ENCODE measurements around the gene APLP1.
"Not testable (repeated sequence)": the region's sequence is repeated elsewhere in the genome, so short reads cannot be mapped to it uniquely, and the experiment has no call there.

APLP1 gene

DNA sequence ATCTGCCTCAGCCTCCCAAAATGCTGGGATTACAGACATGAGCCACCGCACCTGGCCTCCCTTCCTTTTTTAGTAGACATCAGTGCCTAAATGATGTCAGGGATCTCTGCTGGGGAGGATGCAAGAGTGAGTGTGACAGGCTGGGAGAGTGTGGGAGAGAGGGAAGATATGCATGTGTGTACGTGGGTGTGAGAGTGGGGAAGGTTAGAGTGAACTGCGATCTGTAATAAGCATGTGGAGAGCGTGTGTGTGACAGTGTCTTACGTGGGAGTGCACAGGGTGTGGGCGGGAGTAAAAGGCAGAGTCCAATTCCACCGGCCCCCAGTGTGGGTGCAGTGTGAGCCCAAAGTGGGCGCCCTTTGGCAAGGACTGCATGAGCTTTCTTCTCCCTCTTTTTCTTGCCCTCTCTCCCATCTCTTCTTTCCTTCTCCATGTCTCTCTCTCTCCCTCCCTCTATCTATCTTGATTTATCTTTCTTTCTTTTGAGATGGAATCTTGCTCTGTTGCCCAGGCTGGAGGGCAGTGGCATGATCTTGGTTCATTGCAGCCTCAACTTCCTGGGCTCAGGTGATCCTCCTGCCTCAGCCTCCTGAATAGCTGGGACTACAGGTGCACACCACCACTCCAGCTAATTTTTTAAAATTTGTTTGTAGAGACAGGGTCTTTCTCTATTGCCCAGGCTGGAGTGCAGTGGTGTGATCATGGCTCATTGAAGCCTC lies 15.2 kb upstream of the APLP1 start:
- no peak for DNase-seq

DNA sequence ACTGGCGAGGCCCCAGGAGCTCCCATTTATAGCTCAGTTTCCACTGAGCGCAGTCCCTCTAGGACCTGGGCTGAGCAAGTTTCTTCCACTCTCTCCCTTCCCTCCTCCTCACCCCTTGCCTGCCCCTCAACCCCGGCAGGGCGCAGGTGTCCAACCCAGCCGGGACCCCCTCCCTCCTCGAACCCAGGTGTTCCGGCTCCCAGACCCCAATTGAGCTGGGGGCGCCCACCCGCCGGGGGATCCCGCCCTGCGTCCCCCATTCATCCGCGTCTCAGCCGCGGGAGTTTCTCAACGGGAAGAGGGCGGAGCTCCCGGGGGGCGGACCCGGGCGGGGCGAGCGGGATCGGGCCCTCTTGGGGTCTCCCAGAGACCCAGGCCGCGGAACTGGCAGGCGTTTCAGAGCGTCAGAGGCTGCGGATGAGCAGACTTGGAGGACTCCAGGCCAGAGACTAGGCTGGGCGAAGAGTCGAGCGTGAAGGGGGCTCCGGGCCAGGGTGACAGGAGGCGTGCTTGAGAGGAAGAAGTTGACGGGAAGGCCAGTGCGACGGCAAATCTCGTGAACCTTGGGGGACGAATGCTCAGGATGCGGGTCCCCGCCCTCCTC lies 11.7 kb upstream of the APLP1 start, which contains the start of gene KIRREL2:
Gene KIRREL2 (plus strand): TSS at position 366 of the 604 bp plus-strand sequence. CDS start 209 bp downstream, at position 575.
- DNase-seq = no peak

DNA sequence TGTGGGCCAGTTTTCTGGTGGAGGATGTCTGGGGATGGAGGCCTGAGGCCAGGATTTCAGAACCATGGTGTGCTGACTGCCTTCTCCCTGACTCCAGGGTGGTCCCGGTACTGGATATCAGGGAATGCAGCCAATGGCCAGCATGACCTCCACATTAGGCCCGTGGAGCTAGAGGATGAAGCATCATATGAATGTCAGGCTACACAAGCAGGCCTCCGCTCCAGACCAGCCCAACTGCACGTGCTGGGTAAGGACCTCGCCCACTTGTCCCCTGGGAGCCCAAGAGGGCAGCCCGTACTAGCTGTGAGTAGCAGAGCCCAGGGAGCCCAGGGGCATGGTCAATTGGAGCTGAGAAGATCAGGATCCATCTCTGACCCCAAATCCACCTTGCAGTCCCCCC lies 10.1 kb upstream of the APLP1 start:
- no peak for DNase-seq

DNA sequence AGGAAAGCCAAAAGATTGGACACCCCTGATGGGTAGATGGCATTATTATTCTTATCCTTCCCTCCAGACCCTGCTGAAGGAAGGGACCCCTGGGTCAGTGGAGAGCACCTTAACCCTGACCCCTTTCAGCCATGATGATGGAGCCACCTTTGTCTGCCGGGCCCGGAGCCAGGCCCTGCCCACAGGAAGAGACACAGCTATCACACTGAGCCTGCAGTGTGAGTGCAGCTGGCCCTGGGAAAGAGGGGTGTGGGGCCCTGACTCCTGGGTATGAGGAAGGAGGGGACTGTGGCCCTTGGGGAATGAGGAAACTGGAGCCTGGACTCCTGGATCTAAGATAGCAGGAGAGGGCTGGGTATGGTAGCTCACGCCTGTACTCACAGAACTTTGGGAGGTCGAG lies 9.0 kb upstream of the APLP1 start:
- no peak for DNase-seq

DNA sequence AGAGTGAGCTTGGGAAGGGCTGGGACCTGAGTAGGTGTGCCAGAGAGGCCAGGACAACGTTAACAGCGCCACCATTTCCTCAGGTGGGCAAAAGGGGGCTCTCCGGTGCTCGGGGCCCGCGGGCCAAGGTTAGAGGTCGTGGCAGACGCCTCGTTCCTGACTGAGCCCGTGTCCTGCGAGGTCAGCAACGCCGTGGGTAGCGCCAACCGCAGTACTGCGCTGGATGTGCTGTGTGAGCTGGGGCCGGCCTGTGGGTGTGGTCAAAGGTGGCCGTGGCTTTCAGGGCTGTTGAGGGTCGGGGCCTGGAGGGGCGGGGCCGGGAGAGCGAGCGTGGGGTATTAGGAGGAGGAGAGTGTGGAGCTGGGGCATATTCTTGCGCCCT lies 7.9 kb upstream of the APLP1 start:
- DNase-seq = no peak

DNA sequence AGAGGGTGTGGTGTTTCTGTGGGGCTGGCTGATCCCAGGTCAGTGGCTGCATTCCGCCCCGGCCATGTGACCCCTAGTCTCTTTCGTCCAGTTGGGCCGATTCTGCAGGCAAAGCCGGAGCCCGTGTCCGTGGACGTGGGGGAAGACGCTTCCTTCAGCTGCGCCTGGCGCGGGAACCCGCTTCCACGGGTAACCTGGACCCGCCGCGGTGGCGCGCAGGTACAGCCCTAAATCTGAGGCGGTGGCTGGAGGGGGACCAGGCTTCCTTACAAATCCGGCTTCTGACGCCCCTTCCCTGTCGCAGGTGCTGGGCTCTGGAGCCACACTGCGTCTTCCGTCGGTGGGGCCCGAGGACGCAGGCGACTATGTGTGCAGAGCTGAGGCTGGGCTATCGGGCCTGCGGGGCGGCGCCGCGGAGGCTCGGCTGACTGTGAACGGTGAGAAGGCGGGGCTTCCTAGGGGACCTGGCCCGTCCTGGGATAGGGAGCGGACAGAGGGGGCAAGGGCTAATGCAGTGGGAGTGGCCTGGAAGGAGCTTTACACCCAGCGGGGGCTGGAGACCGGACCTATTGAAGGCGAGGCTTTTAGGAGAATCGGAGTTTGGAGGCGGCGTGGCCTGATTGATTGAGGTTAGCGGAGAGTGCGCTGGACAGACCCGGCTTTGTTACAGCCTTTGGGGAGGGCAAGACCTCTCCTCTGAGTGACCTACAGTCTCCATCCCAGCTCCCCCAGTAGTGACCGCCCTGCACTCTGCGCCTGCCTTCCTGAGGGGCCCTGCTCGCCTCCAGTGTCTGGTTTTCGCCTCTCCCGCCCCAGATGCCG lies 7.3 kb upstream of the APLP1 start:
- DNase-seq = no peak

DNA sequence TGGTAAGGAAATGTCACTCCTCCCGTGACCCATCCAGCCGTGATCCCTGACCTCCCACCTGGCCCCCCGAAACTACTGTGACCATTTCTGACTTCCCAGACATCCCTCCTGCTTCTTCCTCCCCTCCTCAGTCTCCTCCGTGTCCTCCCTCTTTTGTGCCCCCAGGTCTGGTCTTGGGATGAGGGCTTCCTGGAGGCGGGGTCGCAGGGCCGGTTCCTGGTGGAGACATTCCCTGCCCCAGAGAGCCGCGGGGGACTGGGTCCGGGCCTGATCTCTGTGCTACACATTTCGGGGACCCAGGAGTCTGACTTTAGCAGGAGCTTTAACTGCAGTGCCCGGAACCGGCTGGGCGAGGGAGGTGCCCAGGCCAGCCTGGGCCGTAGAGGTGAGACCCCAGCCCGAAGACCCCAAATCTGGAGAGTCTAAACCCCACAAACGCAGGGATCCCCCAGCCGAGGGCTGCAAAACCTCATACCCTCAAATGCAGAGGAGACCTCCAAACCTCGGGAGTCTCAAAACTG lies 6.7 kb upstream of the APLP1 start:
- DNase-seq = no peak

DNA sequence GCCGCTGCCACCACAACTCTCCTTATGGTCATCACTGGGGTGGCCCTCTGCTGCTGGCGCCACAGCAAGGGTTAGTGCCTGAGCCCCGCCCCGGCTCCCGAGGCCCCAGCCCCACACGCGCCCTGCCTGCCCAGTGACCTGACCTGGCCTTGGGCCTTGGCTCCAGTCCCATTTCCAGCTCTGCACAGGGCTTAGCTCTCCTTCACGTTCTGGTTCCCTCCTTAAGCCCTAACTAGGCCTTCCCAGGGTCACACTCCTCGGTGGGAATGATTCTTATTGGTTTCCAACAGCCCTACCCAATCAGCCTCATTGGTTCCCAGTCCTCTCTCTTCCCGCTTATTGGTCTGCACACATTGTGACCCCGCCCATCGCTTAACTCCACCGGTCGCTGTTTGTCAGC lies 5.8 kb upstream of the APLP1 start:
- no peak for DNase-seq

DNA sequence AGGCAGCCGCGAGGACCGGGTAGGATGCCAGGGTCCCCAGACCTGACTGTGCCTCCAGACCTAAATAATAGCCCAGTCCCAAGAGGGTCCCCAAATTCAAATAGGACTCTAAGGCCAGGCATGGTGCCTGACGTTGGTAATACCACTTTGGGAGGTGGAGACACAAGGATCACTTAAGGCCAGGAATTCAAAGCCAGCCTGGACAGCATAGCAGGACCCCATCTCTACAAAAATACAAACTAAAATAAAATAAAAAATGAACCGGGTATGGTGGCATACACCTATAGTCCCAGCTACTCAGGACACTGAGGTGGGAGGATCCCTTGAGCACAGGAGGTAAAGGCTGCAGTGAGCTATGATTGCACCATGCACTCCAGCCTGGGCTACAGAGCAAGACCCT lies 5.4 kb upstream of the APLP1 start:
- DNase-seq = no peak

DNA sequence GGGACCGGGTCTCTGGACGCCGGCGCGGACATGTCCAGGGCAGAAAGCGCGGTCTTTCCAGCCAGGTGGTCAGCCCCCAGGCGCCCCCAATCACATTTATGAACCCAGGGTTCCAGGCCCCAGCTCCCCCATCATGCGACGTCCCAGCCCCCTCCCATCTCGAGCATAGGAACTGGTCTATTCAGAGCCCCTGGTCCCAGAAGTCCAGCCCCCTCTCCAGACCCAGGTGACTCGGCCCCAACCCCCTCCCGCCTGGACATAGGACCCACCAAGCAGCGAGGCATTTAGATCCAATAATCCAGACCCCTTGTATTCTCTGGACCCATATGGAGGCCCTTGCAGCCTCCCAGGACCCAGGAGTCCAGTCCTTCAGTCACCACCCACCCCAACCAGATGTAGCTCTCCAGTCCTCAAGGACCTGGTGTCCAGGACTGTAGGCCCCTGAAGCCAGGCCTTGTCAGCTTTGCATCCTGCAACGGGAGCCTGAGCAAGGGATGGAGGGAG lies 501 bp downstream of the APLP1 start:
- DNase-seq = no peak

DNA sequence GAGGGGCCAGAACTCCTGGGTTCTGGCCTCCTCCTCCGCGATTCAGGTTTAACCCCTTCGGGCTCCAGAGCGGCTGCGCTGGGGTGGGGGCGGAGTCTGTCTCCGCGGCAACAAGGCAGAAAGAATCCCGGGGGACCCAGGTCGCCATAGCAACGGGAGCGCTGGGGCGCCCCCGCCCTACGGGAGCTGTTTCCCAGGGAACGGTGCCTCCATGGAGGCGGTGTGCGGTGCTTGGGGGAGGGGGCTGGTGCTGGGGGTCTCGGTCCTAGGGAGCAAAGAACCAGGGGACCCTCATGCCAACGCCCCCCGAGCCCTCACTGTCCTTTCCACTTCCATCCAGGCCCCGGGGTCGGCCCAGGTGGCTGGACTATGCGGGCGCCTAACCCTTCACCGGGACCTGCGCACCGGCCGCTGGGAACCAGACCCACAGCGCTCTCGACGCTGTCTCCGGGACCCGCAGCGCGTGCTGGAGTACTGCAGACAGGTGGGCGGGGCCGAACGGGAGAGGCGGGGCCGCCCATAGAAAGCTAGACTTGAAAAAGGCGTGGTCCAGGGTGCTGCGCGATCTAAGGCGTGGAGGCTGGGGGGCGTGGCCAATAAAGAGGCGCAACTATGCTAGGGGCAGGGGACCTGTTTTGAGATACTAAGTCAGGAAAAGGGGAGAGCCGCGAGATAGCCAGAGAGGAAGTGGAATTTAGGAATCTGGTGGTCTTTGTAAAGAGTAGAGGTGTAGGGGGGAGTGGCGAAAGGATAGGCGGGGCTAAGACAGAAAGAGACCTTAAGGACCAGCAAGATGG lies 1.2 kb downstream of the APLP1 start:
- DNase-seq = peak; percentile 60

DNA sequence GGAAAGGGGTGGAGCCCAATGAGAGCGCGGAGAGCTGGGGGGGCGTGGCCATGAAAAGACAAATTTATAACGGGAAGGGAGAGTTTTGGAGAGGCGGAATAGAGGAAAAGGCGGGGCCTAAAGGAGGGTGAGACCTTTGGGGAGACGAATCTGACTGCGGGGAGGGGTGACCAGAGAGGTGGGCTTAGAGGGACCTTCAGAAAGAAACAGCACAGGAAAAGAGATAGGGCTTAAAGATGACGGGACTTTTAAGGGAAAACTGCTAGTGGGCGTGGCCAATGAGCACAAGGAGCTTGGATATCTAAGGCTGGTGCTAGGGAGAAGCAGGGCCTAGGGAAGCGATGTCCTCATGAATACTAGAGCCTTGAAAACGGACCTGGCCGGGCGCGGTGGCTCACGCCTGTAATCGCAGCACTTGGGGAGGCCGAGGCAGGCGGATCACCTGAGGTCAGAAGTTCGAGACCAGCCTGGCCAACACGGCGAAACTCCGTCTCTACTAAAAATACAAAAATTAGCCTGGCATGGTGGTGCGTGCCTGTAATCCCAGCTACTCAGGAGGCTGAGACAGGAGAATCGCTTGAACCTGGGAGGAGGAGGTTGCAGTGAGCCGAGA lies 1.9 kb downstream of the APLP1 start:
- DNase-seq = not testable (repeated sequence)

DNA sequence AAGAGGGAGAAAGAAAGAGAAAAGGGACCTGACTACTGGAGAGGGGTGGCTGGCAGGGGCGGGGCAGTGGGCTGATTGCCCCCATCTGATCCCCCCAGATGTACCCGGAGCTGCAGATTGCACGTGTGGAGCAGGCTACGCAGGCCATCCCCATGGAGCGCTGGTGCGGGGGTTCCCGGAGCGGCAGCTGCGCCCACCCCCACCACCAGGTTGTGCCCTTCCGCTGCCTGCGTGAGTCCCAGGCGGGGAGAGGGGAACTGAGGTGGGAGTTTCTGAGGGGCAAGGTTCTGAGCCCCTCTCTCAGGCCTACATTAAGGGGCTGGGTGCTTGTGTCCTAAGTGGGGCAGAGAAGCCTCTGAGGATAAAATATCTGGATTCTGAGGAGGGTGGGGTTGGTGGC lies 2.4 kb downstream of the APLP1 start:
- no peak for DNase-seq

DNA sequence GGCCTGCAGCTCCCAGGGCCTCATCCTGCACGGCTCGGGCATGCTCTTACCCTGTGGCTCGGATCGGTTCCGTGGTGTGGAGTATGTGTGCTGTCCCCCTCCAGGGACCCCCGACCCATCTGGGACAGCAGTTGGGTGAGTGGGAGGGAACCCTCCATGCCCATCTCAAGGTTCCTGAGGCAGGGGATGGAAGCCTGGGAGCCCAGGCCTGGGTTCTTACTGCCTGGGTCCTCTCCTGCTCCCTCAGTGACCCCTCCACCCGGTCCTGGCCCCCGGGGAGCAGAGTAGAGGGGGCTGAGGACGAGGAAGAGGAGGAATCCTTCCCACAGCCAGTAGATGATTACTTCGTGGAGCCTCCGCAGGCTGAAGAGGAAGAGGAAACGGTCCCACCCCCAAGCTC lies 3.2 kb downstream of the APLP1 start:
- no peak for DNase-seq

DNA sequence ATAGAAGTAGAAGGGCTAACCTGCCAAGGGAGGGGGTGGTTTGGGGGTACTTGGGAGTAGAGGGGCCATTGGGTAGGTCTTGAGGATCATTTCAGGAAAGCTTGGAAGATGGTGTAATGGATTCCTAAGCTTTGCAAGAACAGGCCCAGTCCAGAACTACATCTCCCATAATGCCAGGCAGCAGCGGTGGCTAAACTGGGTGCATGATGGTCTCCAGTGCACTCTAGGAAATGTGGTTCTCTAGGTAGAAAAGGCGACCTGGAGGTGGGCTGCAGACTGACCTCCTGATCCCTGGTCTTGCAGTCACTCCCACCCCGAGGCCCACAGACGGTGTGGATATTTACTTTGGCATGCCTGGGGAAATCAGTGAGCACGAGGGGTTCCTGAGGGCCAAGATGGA lies 3.8 kb downstream of the APLP1 start:
- DNase-seq = no peak

DNA sequence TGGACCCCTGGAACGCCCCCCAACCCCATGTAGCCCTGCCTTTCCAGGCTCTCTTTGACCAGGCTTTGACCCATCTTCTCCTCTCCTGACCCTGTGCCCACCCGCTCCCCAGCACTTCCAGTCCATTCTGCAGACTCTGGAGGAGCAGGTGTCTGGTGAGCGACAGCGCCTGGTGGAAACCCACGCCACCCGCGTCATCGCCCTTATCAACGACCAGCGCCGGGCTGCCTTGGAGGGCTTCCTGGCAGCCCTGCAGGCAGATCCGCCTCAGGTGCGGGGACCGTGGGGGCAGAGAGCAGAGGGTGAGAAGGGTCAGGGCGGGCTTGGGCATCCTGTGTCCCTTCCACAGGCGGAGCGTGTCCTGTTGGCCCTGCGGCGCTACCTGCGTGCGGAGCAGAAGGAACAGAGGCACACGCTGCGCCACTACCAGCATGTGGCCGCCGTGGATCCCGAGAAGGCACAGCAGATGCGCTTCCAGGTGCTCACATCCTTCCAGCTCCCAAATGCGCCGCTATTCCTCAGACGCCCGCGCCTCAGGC lies 6.1 kb downstream of the APLP1 start:
- DNase-seq = no peak

DNA sequence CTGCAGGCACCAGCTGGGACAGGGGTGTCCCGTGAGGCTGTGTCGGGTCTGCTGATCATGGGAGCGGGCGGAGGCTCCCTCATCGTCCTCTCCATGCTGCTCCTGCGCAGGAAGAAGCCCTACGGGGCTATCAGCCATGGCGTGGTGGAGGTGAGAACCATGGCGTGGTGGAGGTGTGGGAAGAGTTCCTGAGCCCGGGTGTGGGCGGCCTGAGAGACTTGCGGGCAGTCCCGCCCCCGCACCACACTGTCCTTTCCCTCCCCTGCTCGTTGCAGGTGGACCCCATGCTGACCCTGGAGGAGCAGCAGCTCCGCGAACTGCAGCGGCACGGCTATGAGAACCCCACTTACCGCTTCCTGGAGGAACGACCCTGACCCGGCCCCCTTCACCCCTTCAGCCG lies 10.7 kb downstream of the APLP1 start:
- no peak for DNase-seq

DNA sequence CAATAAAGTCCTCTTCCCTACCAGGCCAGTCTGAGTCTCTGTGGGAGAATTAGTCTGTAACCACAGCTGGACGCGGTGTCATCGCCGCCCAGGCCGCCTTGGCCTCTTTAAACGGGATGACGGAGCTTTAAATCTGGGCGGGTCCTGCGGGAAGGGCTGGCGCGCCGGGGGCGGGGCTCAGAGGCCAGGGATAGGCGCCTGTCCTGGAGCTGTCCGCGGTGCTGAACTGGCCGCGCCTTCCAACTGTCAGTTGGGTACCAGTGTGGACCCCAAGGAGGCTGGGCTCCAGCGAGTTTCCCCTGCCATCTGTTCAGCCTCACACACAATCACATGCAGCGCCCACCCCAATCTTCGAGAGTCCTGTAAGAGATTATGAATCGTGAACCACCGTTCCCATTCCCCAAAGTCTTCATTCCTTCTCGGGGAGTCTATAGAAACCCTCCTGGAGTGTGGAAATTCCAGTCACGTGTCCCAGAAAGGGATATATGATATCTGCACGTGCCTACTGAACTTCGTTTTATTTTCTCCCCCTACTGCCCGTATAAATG lies 11.5 kb downstream of the APLP1 start:
- peak; percentile 87 for DNase-seq

DNA sequence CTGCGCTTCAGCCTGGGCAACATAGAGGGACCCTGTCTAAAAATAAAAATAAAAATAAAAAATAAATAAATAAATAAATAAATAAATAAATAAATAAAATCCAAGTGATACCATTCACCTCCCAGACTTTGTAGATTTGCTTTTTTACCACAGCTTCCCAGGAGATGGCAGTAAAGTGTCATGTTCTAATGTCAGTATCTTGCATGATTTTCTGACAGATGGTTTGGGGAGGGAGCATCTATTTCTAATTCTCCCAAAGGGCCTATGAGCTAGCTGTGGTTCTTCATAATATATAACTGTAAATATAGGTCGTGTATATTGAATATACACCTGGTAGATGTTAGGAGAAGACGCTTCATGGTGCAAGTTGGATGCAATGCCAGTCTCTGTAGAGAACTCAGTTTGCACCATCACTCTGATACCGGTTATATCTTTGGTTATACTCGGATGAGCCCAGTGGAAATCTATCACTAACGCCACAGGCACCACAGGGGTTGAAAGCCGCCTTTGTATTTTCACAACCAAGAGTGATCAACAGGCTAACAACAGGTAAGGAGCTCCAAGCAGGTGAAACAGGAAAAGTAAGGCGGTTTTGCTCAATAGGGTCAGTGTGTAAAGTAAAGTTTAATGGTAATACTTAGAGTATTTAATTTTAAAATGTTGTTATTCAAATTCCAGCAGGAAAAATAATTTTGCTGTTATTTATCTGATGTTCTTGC lies 13.9 kb downstream of the APLP1 start:
- no peak for DNase-seq

DNA sequence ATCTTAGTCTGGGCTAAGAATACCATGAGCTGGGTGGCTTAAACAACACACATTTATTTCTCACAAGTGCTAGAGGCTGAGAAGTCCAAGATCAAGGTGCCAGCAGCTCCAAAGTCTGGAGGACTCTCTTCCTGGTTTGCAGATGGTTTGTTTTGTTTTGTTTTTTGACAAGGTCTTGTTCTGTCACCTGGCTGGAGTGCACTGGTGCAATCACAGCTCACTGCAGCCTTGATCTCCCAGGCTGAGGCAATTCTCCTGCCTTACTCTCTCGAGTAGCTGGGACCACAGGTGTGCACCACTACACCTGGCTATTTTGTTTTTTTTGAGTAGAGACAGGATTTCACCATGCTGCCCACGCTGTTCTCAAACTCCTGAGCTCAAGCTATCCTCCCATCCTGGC lies 15.5 kb downstream of the APLP1 start:
- DNase-seq = no peak

DNA sequence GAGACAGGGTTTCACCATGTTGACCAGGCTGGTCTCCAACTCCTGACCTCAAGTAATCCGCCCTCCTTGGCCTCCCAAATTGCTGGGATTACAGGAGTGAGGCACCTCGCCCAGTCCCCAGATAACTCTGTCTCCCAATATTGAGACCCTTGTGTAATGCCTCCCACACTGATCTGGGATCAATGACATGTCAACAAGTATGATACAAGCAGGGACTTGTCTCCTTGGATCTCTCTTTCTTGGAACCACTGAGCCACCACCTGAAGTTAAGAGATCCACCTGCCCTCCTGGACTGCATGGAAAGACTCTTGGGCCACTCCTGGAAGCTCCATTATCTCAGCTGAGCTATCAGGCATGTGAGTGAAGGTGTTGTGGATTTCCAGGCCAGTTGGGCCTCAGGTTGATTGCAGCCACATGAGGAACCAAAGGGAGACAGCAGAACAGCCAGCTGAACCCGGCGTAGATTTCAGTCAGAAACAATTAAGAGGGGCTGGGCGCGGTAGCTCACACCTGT lies 16.9 kb downstream of the APLP1 start:
- DNase-seq = no peak
